A549 (cell line): Measurements from ENCODE around the gene PHC2.

Source experiments
- POLR2A ChIP-seq: IDR thresholded peaks from 2 replicates; pipeline ENCODE4 v1.6.1; 2012; ENCODE audit warnings: mild to moderate bottlenecking, low read length
- TF ChIP-seq, protein P1 (sequence below): fragments of >200 bp; sonication (Bioruptor Twin); formaldehyde crosslinking; IDR thresholded peaks from 3 replicates; pipeline ENCODE4 v1.5.1; 2016

DNA sequence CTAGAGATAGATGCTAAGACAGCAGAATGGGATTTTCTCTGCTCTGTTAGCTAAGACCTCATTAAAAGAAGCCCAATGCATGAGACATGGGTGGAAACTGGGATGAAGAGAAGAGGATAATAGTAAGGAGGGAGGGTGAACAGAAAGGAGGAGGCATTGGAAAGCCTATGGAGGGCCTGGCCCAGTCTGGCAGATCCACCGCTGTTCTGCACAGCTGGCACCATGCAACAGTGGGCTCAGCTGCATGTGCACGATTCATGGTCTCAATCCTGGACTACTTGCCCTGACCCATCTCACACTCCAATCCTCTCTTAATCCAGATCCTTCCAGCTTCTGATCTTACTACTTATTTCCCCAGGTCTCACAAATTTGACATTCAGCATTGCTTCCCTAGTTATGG is 2.2 kb downstream of the PHC2 start:
- TF ChIP-seq, protein P1, sequence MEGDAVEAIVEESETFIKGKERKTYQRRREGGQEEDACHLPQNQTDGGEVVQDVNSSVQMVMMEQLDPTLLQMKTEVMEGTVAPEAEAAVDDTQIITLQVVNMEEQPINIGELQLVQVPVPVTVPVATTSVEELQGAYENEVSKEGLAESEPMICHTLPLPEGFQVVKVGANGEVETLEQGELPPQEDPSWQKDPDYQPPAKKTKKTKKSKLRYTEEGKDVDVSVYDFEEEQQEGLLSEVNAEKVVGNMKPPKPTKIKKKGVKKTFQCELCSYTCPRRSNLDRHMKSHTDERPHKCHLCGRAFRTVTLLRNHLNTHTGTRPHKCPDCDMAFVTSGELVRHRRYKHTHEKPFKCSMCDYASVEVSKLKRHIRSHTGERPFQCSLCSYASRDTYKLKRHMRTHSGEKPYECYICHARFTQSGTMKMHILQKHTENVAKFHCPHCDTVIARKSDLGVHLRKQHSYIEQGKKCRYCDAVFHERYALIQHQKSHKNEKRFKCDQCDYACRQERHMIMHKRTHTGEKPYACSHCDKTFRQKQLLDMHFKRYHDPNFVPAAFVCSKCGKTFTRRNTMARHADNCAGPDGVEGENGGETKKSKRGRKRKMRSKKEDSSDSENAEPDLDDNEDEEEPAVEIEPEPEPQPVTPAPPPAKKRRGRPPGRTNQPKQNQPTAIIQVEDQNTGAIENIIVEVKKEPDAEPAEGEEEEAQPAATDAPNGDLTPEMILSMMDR: no peak
- no peak for TF ChIP-seq POLR2A
